Spleen (tissue), 7 donors: ENCODE data around the gene ACER3.

Experiments used
- POLR2A ChIP-seq, 3 donors: fragments of 450-650 bp; IDR thresholded peaks; one replicate each; pipeline ENCODE4 v1.5.1; 2017; ENCODE audit warnings: antibody characterized with exemption in 3 of 3, mild to moderate bottlenecking in 1 of 3
- POLR2AphosphoS5 ChIP-seq, 3 donors: sonication (generic); formaldehyde crosslinking; IDR thresholded peaks; one replicate each; pipeline ENCODE4 v1.5.1; 2017; ENCODE audit warnings: antibody characterized with exemption in 3 of 3
- TF ChIP-seq, protein P1 (sequence below), 11 experiments: fragments of 200-600 bp in 7 of 11; fragments of 450-650 bp in 4 of 11; sonication (generic) in 4 of 11; IDR thresholded peaks in 8 of 11; conservative IDR thresholded peaks in 3 of 11; 1 replicate in 7 of 11; 2 replicates in 4 of 11; pipeline versions ENCODE4 v1.4.0 to v1.8.0; 2016 to 2021; ENCODE audit warnings: antibody characterized with exemption in 11 of 11, inconsistent platforms in 4 of 11, mild to moderate bottlenecking in 1 of 11
- donor health status: DM: no; HTN: no; CAD: no; lungs with moderate emphysema.
- donor health status: DM: no; HTN: no; CAD: no.
- donor health status: DM: no; HTN: no; CAD: no.

DNA sequence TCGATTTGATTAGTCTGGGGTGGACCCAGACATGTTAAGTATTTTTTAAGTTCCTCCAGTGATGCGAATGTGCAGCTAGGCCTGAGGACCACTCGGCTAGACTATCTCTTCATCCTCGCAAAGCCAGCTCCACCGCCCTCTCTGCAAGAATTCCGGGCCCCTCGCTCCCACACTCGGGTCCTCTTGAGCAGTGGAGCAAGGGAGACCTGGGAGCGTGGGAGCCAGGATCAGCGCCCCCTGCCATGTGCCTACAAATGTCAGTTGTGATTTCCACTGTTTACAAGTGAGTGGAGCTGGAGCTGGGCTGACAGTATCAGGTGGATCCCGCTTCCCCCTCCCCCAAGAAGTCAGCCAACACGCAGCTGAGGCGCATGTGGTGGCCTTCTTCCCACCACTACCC is 180.2 kb downstream of the ACER3 start:
- TF ChIP-seq, protein P1, sequence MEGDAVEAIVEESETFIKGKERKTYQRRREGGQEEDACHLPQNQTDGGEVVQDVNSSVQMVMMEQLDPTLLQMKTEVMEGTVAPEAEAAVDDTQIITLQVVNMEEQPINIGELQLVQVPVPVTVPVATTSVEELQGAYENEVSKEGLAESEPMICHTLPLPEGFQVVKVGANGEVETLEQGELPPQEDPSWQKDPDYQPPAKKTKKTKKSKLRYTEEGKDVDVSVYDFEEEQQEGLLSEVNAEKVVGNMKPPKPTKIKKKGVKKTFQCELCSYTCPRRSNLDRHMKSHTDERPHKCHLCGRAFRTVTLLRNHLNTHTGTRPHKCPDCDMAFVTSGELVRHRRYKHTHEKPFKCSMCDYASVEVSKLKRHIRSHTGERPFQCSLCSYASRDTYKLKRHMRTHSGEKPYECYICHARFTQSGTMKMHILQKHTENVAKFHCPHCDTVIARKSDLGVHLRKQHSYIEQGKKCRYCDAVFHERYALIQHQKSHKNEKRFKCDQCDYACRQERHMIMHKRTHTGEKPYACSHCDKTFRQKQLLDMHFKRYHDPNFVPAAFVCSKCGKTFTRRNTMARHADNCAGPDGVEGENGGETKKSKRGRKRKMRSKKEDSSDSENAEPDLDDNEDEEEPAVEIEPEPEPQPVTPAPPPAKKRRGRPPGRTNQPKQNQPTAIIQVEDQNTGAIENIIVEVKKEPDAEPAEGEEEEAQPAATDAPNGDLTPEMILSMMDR (IDR thresholded peaks at IDR 0.05 in 8 of 11, conservative IDR thresholded peaks at IDR 0.05 in 3 of 11), result no peak
- TF ChIP-seq POLR2AphosphoS5 (IDR thresholded peaks at IDR 0.05) (no peak), POLR2A (IDR thresholded peaks at IDR 0.05) (no peak)
